Right lobe of liver (tissue), 6 donors: ENCODE data around the gene VSTM5. TPM values are rescaled to one million over a fixed set of nuclear protein-coding genes. Genes with fewer than 3 reads are reported as not detected.

ENCODE experiments used
- ATAC-seq, 4 donors: fragments of 200-7000 bp; cut with Tn5 transposase; one replicate each; pipeline ENCODE4 v1.9.1; 2020; ENCODE audit warnings: mild to moderate bottlenecking in 4 of 4, moderate library complexity in 4 of 4
- DNase-seq, 3 donors: peaks; one replicate each; pipeline ENCODE4 v3.0.0-alpha.2; 2020
- H3K27ac ChIP-seq, 3 donors: fragments of 200-600 bp; one replicate each; pipeline ENCODE4 v1.8.0; 2022
- H3K27me3 ChIP-seq, 2 donors: fragments of 200-600 bp; one replicate each; pipeline ENCODE4 v1.8.0; 2022
- H3K36me3 ChIP-seq, 4 donors: fragments of 200-600 bp; sonication (generic) in 1 of 4; one replicate each; pipeline versions ENCODE4 v1.5.1 to v1.8.0; 2017 to 2022; ENCODE audit warnings: control low read depth in 1 of 4
- H3K4me1 ChIP-seq, 4 donors: fragments of 200-600 bp; sonication (generic) in 1 of 4; one replicate each; pipeline versions ENCODE4 v1.5.1 to v1.8.0; 2017 to 2022; ENCODE audit warnings: control low read depth in 1 of 4
- H3K4me3 ChIP-seq, 3 donors: fragments of 200-600 bp; one replicate each; pipeline ENCODE4 v1.8.0; 2022
- H3K9me3 ChIP-seq, 4 donors: fragments of 200-600 bp; sonication (generic) in 1 of 4; one replicate each; pipeline versions ENCODE4 v1.5.1 to v1.8.0; 2017 to 2022; ENCODE audit warnings: control low read depth in 1 of 4
- POLR2A ChIP-seq: fragments of 450-650 bp; IDR thresholded peaks from one replicate; pipeline ENCODE4 v1.6.1; 2017; ENCODE audit warnings: antibody characterized with exemption, mild to moderate bottlenecking
- WGBS: methylation state at CpG from one replicate; pipeline ENCODE4 v1.1.6; 2018; ENCODE audit warnings: low coverage, low lambda C conversion rate; ENCODE audit not compliant: insufficient coverage; ENCODE audit errors: missing lambda C conversion rate; 5-methylcytosine and 5-hydroxymethylcytosine counted together
- intact Hi-C, 2 donors: fragments of 100-400 bp; cut with DNase I; formaldehyde crosslinking; loops; one replicate each; pipeline versions ENCODE4 v1.11.2 to v1.14.1; 2022
- total RNA-seq, 6 experiments: library from RNA; depleted of rRNA in 2 of 6; stranded (reverse); fragments of >200 nt in 2 of 6; fragmentation: NEBNext Ultra II Directional in 3 of 6; extraction: Animal tissue kit (Norgen Biotek cat#: 25700) in 3 of 6; gene quantifications; one replicate each; pipeline versions ENCODE4 v1.1.0 to v1.2.4, GENCODE V29; 2016 to 2023
- TF ChIP-seq, protein P1 (sequence below), 4 donors: fragments of 200-600 bp in 3 of 4; fragments of 450-650 bp in 1 of 4; IDR thresholded peaks; one replicate each; pipeline versions ENCODE4 v1.5.1 to v1.8.0; 2016 to 2022; ENCODE audit warnings: antibody characterized with exemption in 4 of 4, mild to moderate bottlenecking in 2 of 4
- donor health status: DM: no; HTN: yes; CAD: no.
- donor health status: DM: no; HTN: no; CAD: no.
- donor health status: DM: no; HTN: no; CAD: no.
- donor health status: DM: no; HTN: yes; CAD: no.
- donor health status: DM: no; HTN: yes; CAD: no.

Gene VSTM5
- total RNA-seq, 6 experiments from 2014 or later, result not detected

DNA sequence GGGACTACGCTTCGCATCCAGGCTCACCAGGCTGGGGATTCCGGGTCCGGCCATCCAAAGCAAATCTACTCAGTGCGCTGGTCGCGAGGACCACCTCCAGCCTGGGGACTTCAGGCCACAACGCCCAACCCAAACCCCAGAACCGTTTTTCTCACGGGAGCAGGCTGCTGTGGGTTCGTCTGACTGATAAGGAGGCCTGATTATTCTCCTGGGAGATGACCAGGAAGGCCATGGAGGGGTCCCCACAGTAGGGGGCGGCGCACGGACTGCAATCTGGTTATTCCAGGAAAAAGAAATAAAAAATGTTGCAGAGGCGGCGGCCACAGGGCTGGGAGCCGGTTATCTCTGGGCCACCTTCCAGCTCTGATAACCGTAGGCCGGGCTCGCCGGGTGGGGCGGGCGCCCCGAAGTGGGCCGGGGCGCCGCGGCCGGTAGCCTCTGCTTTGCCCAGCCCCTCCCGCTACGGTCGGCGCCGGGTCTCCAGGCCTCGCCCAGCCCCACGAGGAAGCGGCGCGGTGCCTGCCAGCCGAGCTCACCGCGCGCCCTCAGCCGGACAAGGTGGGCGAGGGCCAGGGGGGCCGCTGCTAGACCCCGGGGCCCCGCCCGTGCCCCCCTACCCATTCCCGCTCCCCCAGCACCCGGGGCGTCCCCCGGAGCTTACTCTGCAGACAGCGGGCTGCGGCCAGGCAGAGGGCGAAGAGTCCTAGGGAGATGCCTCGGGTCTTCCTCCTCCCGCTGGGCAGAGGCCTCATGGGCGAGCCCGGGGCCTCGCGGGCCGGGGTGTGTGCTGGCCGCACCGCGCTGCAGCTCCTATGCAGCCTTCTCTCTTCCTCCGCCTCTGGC, 446 bp downstream of the VSTM5 start:
- ATAC-seq (peak; percentile 60 to 78 (median 64)), DNase-seq (peak in 1 of 3 donors; percentile 34)
- 18% methylated on average over 16 of the region's 67 CpGs for WGBS
- Histone ChIP-seq H3K27me3 (no peaks in the 10 kb centered on the region), H3K9me3 (no peaks in the 10 kb centered on the region), H3K4me3 (peak overlapping the region; percentile 35 to 48 (median 37)), H3K4me1 (peaks cover 0 to 9% (median 4%) of the 10 kb centered on the region in 4 donors), H3K36me3 (no peaks in the 10 kb centered on the region), H3K27ac (no peak overlapping the region)
- intact Hi-C loops, result no loop called here
- TF ChIP-seq, protein P1, sequence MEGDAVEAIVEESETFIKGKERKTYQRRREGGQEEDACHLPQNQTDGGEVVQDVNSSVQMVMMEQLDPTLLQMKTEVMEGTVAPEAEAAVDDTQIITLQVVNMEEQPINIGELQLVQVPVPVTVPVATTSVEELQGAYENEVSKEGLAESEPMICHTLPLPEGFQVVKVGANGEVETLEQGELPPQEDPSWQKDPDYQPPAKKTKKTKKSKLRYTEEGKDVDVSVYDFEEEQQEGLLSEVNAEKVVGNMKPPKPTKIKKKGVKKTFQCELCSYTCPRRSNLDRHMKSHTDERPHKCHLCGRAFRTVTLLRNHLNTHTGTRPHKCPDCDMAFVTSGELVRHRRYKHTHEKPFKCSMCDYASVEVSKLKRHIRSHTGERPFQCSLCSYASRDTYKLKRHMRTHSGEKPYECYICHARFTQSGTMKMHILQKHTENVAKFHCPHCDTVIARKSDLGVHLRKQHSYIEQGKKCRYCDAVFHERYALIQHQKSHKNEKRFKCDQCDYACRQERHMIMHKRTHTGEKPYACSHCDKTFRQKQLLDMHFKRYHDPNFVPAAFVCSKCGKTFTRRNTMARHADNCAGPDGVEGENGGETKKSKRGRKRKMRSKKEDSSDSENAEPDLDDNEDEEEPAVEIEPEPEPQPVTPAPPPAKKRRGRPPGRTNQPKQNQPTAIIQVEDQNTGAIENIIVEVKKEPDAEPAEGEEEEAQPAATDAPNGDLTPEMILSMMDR (IDR thresholded peaks at IDR 0.05), result no peak
- TF ChIP-seq POLR2A, result no peak

DNA sequence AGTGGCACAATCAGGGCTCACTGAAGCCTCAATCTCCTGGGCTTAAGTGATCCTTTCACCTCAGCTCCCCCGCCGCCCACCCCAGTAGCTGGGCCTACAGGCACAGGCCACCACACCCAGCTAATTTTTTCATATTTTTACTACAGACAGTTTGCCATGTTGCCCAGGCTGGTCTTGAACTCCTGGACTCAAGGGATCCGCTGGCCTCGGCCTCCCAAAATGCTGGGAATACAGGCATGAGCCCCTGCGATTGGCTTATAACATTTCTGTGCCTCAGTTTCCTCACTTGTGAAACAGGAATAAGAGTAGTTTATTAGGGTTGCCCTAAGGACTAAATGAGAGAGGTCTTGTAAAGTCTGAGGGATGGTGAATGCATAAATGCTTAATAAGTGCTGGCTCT, 1.2 kb downstream of the VSTM5 start:
- no peaks in the 10 kb centered on the region for H3K27me3 ChIP-seq
- intact Hi-C loops, result no loop called here

DNA sequence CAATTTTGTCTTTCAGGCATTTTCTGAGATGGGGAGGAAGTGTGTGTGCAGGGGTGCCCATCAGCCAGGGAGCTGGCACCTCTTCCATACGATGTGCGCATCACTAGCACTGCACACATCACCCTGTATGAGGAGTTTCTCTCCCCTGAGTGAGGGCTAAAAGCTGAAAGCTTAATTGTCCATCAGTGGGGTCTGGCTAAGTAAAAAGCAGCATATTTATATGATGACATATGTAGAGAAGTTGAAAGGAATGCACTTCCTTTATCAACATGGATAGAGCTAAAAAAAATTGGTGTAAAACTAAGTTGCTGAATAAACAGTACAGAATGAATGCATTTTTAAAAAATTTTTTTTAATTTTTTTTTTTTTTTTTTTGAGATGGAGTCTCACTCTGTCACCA, 4.0 kb downstream of the VSTM5 start:
- no peak for ATAC-seq
- Histone ChIP-seq H3K4me3 (no peak overlapping the region), H3K27ac (no peak overlapping the region), H3K27me3 (no peaks in the 10 kb centered on the region), H3K36me3 (no peaks in the 10 kb centered on the region), H3K9me3 (no peaks in the 10 kb centered on the region), H3K4me1 (peaks cover 0 to 9% (median 4%) of the 10 kb centered on the region in 4 donors)
- TF ChIP-seq, protein P1 (IDR thresholded peaks at IDR 0.05), result no peak
- no peak for TF ChIP-seq POLR2A
- no peak for DNase-seq
- 89% methylated on average over 2 of the region's 2 CpGs for WGBS
- intact Hi-C loops, result no loop called here

More for the DNA sequence above, 1.2 kb downstream of the VSTM5 start:
- TF ChIP-seq POLR2A, result no peak
- TF ChIP-seq, protein P1 (IDR thresholded peaks at IDR 0.05), result no peak
- no peak for DNase-seq
- H3K36me3 ChIP-seq, result no peaks in the 10 kb centered on the region
- ATAC-seq, result no peak
- H3K27ac ChIP-seq, result no peak overlapping the region
- H3K9me3 ChIP-seq, result no peaks in the 10 kb centered on the region
- 97% methylated on average over 3 of the region's 5 CpGs for WGBS
- no peak overlapping the region for H3K4me3 ChIP-seq
- peaks cover 0 to 9% (median 4%) of the 10 kb centered on the region in 4 donors for H3K4me1 ChIP-seq

DNA sequence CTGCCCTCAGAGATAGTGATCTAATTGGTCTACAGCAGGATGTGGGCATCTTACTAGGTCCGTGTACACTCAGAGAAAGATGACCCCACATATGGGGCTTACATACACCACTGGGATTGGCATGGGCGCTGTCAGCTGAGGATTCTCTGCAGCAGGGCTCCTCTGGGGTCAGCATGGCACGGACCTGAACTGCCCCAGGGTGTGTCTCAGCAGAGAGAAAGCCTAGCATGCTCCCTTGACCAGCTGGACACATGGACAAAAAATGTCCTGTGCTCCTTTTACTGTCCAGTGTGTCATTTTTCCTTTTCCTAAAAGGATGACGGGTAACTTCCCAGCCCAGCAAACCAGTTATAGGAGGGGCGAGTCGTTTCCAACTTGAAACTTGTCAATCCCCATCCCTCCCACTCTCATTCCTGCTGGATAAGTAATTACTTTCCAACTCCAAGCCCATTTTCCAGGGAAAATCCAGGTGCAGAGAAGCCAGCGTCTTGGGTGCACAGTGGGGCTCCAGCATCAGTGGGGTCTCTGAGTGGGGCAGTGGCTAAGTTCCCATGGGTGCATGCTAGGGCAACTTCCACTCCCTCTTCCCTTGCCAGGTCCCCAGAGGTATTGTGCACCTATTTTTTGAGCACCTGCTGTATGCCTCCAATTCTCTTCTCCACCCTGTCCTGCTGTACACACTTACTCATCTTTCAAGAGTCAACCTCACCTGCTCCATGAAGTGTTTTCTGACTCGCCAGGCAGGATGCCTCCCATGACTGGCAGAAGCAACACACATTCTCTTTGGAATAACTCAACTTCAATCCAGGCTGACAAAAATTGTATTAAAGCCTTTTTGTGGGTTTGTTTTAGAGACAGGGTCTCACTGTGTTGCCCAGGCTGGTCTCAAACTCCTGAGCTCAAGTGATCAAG, 5.0 kb downstream of the VSTM5 start:
- no peak overlapping the region for H3K27ac ChIP-seq
- intact Hi-C loops, result no loop called here
- ATAC-seq (no peak), DNase-seq (no peak)
- H3K9me3 ChIP-seq, result no peaks in the 10 kb centered on the region
- no peak overlapping the region for H3K4me3 ChIP-seq
- TF ChIP-seq POLR2A, result no peak
- TF ChIP-seq, protein P1 (IDR thresholded peaks at IDR 0.05), result no peak
- peaks cover 0 to 9% (median 4%) of the 10 kb centered on the region in 4 donors for H3K4me1 ChIP-seq
- WGBS, result 67% methylated on average over 4 of the region's 8 CpGs
- H3K27me3 ChIP-seq, result no peaks in the 10 kb centered on the region
- no peaks in the 10 kb centered on the region for H3K36me3 ChIP-seq
